C4-2B (cell line): ENCODE results near the gene PLCL2.

ENCODE experiments used
- H3K27ac ChIP-seq: fragments of 450-650 bp; 2 replicates; pipeline ENCODE4 v1.5.1; 2017
- ZFX ChIP-seq: fragments of 450-650 bp; IDR thresholded peaks from 2 replicates; pipeline ENCODE4 v1.6.1; 2017
- TF ChIP-seq, protein P1 (sequence below): fragments of 450-650 bp; conservative IDR thresholded peaks from 2 replicates; pipeline ENCODE4 v1.5.1; 2017; ENCODE audit warnings: mild to moderate bottlenecking

PLCL2 gene

DNA sequence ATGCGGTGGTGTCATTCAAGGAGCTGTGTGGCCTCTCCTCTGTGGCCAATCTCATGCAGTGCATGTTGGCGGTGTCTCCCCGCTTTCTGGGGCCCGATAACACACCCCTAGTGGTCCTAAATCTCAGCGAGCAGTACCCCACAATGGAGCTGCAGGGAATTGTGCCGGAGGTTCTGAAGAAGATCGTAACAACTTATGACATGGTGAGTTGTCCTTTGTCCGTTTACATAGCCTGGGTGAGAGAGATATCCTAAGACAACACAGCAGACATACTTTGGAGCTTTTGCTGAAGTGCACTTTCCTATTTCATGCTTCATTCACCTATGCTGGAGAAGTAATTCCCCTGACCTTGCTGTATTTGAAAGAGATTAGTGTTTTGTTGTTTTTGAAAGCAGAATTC is 130.0 kb downstream of the PLCL2 start:
- no peak overlapping the region for H3K27ac ChIP-seq
- TF ChIP-seq ZFX = no peak
- TF ChIP-seq, protein P1, sequence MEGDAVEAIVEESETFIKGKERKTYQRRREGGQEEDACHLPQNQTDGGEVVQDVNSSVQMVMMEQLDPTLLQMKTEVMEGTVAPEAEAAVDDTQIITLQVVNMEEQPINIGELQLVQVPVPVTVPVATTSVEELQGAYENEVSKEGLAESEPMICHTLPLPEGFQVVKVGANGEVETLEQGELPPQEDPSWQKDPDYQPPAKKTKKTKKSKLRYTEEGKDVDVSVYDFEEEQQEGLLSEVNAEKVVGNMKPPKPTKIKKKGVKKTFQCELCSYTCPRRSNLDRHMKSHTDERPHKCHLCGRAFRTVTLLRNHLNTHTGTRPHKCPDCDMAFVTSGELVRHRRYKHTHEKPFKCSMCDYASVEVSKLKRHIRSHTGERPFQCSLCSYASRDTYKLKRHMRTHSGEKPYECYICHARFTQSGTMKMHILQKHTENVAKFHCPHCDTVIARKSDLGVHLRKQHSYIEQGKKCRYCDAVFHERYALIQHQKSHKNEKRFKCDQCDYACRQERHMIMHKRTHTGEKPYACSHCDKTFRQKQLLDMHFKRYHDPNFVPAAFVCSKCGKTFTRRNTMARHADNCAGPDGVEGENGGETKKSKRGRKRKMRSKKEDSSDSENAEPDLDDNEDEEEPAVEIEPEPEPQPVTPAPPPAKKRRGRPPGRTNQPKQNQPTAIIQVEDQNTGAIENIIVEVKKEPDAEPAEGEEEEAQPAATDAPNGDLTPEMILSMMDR = no peak

DNA sequence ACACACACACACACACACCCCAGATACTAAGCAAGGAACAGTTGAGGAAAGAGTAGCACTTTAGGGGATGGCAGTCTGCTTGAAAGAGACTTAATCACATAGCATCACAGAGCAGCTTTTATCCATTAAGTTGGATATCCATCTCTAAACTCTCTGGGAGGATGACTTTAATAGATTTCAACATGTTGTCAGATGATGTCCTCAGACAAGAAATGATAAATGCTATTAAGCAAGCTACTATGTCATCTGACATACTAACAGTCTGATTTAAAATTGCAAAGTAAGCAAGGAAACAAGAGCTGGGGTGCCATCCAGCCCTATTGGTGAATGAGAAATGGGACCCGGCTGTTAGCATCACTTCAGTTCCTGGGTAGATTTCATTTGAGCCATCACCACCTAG is 136.9 kb downstream of the PLCL2 start:
- H3K27ac ChIP-seq = no peak overlapping the region
- TF ChIP-seq, protein P1 = no peak
- TF ChIP-seq ZFX = no peak

GRCh38 chr3:17023006-17023664 is 138.4 kb downstream of the PLCL2 start:
- no peak overlapping the region for H3K27ac ChIP-seq
- no peak for TF ChIP-seq ZFX
- TF ChIP-seq, protein P1 = no peak

DNA sequence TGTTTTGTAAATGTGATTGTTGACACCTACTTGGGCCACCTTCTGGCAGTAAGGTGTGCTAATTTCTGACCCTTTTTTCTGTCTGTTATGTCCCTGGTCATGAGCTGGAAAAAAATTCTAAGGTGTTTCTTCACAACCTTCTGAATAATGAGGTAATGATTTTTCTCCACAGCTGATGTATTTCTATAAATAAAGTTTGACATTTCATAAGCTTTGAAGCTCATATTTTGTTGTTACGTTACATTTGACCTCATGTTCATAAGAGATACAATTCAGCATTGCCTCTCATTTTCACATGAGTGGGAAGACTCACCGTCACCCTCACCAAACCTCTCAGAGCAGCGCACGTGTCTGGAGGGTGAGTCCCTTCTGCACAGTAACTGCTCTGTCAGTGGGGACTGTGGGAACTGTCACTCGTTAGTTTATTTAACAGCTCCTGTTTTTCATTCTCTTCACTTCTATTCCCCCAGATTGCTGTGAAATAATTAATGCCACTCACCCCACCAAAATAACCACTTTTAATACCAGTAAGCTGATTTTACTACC is 140.9 kb downstream of the PLCL2 start:
- no peak for TF ChIP-seq ZFX
- TF ChIP-seq, protein P1 = no peak
- H3K27ac ChIP-seq = no peak overlapping the region

DNA sequence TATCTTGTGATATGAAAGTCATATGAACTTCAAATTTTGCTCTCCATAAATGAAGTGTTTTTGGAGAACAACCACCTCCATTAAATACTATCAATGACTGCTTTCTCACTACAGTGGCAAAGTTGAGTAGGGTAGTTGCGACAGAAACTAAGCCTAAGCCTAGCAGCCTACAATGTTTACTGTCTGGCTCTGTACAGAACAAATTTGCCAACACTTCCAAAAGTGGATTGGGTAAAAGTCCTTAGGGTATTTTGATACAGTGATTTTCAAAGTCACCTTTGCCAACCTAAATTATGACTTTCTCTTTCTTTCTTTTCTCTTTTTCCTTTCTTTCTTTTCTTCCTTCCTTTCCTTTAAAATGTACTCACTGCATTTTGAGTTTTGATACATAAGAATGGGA is 142.6 kb downstream of the PLCL2 start:
- no peak for TF ChIP-seq ZFX

GRCh38 chr3:17028363-17028762 is 143.6 kb downstream of the PLCL2 start:
- TF ChIP-seq, protein P1 = no peak
- no peak for TF ChIP-seq ZFX

More for the DNA sequence above, 142.6 kb downstream of the PLCL2 start:
- no peak overlapping the region for H3K27ac ChIP-seq

GRCh38 chr3:17030438-17030837 is 145.7 kb downstream of the PLCL2 start:
- TF ChIP-seq ZFX = no peak
- TF ChIP-seq, protein P1 = no peak
- no peak overlapping the region for H3K27ac ChIP-seq

More at GRCh38 chr3:17028363-17028762, 143.6 kb downstream of the PLCL2 start:
- no peak overlapping the region for H3K27ac ChIP-seq
